GM18507 (cell line): ENCODE measurements around the gene ZBTB18.

Source experiments
- DNase-seq: peaks from one replicate; pipeline ENCODE4 v3.0.0; 2011; ENCODE audit warnings: low read depth; ENCODE audit not compliant: insufficient read length; ENCODE audit errors: extremely low spot score
- FAIRE-seq: peaks from 2 replicates; lab custom pipeline; 2011; peaks lifted over from hg19 to GRCh38; lab: Jason Lieb, UNC

ZBTB18 gene

GRCh38 chr1:244083383-244083943 lies 32.4 kb downstream of the ZBTB18 start:
- FAIRE-seq (no peak), DNase-seq (no peak)

DNA sequence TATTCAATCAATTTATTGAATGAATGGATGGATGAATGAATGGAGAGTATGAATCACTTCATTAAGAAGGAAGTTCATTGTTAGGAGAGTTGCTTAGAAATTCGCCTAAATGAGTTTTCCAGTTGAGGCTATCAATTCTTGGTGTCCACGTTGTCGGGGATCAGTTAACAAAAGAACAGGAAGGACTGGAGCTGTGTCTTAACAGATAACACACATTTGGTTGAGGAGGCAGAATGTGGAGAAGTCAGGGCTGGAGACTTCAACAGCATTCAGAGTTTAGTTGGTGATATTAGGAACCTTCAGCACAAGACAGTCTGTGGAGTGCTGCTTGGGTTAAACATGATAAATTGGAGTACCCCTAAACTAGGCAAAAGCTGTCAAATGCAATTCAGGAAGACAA lies 33.7 kb downstream of the ZBTB18 start:
- FAIRE-seq: no peak
- DNase-seq: no peak

DNA sequence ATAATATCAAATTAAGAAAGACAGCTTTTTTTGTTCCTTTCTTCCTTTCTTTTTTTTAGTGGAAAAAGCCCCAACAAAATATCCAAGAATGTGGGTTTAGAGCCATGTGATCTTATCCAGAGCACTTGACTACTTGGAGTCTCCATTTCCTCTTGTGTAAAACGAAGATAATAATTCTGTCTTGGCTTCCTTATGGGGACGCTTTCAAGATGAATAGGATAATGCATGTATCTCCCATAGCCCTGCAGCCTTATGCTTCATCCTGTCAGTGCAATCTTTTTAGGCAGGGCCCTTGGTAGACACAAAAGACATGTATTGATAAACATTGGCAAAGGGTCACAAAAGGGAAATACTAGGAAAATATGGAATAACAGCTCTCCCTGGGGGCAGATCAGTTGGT lies 34.8 kb downstream of the ZBTB18 start:
- DNase-seq (no peak), FAIRE-seq (no peak)

DNA sequence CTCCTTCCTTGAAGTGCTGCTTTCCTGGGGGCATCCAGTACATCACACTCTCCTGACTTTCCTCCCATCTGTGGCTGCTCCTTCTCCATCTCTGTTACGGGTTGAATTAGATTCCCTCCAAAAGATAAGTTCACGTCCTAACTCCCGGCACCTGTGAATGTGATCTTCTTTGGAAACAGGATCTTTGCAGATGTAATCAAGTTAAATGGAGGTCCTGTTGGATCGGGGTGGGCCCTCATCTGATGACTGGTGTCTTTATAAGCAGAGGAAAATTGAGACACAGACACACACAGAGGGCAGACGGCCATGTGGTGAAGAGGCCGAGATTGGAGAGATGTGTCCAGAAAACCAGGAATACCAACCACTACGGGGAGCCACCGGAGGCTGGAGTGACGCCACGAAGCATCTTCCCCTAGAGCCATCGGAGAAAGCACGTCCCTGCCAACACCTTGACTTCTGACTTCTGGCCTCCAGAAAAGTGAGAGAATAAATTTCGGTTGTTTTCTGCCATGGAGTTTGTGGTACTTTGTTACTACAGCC lies 36.0 kb downstream of the ZBTB18 start:
- DNase-seq (no peak), FAIRE-seq (no peak)

DNA sequence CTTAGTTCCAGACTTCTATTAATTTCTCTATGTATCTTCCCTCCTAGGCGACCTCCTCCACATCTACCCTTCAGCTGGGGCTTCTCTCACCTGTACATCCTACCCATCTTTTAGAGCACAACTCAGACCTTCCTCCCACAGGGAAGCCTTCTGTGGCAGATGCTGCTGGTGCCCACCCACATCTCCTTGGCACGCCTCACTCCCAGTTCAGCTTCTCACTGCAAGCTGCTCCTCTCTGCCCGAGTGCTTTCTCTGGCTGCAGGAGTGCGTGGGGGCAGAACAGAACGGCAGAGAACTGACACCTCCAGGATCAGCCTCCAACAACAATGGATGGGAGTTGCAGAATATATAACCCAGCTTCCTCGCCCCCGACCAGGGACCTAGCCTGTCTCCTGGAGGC lies 36.5 kb downstream of the ZBTB18 start:
- FAIRE-seq: no peak

DNA sequence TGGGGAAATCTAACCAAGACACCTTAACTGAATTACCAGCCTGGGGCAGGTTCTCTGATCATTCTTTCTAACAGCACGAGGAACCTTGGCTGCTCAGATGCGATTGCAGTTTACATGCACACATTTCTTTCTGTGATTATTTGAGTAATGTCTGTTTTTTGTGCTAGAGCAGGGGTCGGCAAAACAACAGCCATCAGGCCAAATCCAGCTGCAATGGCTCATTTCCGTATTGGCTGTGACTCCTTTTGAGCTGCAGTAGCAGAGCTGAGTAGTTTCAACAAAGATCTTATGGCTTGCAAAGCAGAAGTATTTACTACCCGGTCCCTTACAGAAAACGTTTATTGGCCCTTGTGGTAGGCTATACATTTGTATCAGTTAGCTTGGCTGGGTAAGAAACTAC lies 37.1 kb downstream of the ZBTB18 start:
- no peak for DNase-seq
- FAIRE-seq: no peak

More for the DNA sequence above, 36.5 kb downstream of the ZBTB18 start:
- no peak for DNase-seq

GRCh38 chr1:244089561-244089960 lies 38.5 kb downstream of the ZBTB18 start:
- DNase-seq (no peak), FAIRE-seq (no peak)

DNA sequence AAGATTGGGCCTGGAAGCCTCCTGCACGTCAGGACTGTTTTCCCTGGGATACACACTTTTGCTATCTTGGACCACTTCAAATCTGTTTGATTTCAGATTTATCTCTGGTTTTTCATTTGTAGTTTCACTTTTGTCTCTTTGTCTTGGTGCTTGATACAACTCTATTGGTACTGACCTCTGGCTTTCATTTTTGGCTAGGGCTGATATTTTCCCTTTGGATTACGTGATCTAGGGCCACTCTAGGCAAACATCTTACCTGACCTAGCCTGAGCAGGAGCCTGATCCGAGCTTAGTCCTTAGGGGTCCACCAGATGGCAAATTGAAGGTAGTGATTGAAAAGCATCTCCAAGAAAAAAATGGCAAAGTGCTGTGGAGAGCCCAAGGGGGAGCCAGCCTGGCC lies 39.6 kb downstream of the ZBTB18 start:
- DNase-seq (no peak), FAIRE-seq (no peak)

GRCh38 chr1:244092293-244092963 lies 41.3 kb downstream of the ZBTB18 start:
- DNase-seq: no peak
- no peak for FAIRE-seq

DNA sequence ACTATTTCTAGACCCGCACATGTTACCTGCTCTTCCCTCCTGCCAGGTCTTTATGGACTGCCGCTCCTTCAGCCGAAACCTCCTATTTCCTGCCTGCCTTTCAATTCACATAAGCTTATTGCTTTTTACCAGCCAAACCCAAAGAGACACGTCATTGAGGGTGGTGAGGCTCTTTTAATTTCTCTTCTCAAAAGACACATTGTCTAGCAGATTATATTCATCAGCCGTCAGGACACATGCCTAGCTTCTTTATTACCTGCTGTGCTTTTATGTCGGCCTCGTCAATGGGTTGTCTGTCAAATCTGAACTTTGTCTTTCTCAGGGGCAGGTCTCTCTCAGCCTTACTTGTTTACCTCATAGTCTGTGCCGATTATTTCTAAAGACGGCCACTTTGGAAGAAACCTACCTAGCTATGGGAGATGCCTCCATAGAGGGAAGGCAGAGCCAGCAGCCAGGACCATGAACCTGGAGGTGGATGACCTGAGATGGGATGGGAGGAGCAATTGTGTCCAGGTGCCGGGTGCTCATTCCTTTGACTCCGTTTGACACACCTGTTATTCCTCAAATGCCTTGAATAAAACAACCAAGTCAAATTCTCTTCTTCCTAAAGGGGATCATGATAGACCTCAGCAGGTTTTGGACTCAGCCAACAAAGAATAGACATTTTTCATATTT lies 42.0 kb downstream of the ZBTB18 start:
- DNase-seq: no peak
- FAIRE-seq: no peak

- FAIRE-seq (no peak), DNase-seq (no peak)
Measured at GRCh38 chr1:244094880-244095528, 43.9 kb downstream of the ZBTB18 start.

DNA sequence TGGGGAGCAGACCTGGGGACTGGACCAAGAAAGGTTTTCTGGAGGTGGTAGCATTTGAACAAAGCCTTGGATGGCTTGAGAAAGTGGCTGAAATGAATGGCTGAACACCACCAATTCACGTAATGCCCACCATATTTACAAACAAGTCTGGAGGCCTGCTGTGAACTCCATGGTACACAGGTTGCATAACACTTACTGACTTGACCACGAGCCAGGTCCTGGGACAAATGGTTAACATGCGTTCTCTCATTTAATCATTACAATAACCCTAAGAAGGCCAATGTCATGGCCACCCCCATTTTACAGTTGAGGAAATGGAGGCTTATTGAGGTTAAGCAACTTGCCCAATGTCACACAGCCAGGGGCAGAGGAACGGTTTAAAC lies 44.4 kb downstream of the ZBTB18 start:
- DNase-seq (no peak), FAIRE-seq (no peak)

GRCh38 chr1:244096066-244096610 lies 45.1 kb downstream of the ZBTB18 start:
- DNase-seq (no peak), FAIRE-seq (no peak)

- FAIRE-seq (no peak), DNase-seq (no peak)
Measured at GRCh38 chr1:244096691-244097090, 45.6 kb downstream of the ZBTB18 start.

- no peak for DNase-seq
- FAIRE-seq: no peak
Measured at GRCh38 chr1:244097523-244098405, 46.7 kb downstream of the ZBTB18 start.

- FAIRE-seq: no peak
- no peak for DNase-seq
Measured at GRCh38 chr1:244099258-244099930, 48.3 kb downstream of the ZBTB18 start.

GRCh38 chr1:244100276-244100675 lies 49.2 kb downstream of the ZBTB18 start:
- FAIRE-seq (no peak), DNase-seq (no peak)

- DNase-seq (no peak), FAIRE-seq (no peak)
Measured at GRCh38 chr1:244100704-244101453, 49.8 kb downstream of the ZBTB18 start.
